Fibroblast of villous mesenchyme (primary cell): ENCODE measurements around the gene FN3KRP. TPM values are rescaled to one million over a fixed set of nuclear protein-coding genes. Genes with fewer than 3 reads are reported as not detected.

Source experiments
- DNase-seq: peaks from one replicate; pipeline ENCODE4 v3.0.0-alpha.2; 2010; ENCODE audit warnings: low read depth
- H3K4me3 ChIP-seq: 2 replicates; pipeline ENCODE4 v1.5.1; 2011; ENCODE audit warnings: low read depth, mild to moderate bottlenecking, low read length
- total RNA-seq: library from RNA; depleted of rRNA; stranded (reverse); fragments of >200 nt; gene quantifications from 2 replicates; pipeline ENCODE4 v1.2.3, GENCODE V29; 2012
- TF ChIP-seq, protein P1 (sequence below): IDR thresholded peaks from 2 replicates; pipeline ENCODE4 v1.5.1; 2012; ENCODE audit warnings: low read depth, mild to moderate bottlenecking, low read length; ENCODE audit not compliant: insufficient read depth

Gene FN3KRP
- total RNA-seq, 1 donor, result 11.2 TPM

DNA sequence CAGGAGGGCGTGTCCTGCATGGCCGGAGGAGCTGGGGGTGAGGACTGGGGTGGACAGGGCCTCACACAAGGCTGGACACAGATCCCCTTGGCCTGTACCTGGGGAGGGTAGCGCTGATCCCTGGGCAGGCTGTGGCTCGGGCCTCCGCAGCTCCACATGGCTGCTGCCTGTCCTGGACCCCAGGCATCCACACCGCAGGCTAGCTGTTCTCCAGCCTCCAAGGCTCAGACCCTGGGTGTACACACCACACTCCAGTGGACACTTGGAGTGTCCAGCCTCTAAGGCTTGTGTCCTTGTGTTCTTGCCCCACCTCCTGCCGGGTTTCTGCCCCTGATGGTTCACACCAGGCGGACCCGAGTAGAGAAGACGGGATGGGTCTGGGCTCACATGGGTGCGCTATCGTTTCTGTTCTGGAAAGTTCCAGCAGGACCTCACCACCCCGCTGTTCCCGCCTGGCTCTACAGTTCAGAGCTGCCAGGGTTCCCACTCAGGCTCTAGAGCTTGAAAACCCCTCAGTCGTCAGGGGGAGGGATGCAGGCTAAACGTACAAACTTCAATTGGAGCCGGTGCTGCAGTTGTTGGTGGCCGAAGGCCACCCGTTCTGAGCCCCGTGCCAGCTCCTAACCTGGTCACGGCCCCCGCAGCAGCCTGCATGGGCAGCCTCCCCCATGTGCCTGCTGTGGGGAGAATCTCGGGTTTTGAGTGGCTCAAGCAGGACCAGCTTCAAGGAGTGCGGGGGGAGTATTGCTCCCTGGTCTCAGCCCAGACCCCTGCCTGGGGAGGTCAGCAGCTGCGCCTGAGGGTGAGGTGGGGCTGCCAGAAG is 6.6 kb upstream of the FN3KRP start:
- no peak for DNase-seq
- H3K4me3 ChIP-seq, result no peak overlapping the region
- TF ChIP-seq, protein P1, sequence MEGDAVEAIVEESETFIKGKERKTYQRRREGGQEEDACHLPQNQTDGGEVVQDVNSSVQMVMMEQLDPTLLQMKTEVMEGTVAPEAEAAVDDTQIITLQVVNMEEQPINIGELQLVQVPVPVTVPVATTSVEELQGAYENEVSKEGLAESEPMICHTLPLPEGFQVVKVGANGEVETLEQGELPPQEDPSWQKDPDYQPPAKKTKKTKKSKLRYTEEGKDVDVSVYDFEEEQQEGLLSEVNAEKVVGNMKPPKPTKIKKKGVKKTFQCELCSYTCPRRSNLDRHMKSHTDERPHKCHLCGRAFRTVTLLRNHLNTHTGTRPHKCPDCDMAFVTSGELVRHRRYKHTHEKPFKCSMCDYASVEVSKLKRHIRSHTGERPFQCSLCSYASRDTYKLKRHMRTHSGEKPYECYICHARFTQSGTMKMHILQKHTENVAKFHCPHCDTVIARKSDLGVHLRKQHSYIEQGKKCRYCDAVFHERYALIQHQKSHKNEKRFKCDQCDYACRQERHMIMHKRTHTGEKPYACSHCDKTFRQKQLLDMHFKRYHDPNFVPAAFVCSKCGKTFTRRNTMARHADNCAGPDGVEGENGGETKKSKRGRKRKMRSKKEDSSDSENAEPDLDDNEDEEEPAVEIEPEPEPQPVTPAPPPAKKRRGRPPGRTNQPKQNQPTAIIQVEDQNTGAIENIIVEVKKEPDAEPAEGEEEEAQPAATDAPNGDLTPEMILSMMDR, result no peak

DNA sequence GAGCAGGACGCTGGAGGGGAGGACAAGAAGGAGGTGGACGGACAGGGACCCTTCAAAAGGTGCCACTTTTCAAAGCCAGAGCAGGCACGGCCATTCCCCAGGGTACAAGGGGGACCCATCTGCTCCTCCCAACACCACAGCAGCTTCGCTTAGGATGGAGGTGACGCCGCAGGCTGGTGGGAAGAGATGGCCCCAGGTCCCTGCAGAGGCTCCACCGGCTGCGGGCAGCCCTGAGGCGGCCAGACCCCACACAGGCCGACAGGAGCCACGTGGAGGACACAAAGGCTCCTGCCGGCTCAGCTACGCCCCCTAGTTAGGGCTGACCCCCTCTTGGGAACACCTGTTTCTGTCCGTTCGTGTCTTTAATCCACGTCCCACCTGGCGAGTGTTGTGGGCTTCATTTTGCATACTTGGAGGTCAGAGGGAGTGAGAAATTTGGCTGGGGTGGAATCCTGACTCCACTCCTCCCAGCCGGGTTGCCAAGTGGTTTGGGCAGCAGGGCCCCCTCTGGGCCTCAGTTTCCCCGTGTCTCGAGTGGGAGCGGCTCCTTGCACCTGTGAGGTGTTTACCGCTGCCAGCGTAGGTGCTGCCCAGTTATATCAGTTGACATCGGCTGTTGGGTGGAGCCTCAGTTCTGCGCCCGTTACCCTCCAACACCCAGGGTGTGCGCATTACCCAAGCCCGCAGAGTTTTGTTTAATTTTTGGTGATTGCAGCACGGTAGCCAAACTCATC is 5.8 kb upstream of the FN3KRP start:
- TF ChIP-seq, protein P1, result no peak
- DNase-seq, result no peak
- H3K4me3 ChIP-seq, result no peak overlapping the region

DNA sequence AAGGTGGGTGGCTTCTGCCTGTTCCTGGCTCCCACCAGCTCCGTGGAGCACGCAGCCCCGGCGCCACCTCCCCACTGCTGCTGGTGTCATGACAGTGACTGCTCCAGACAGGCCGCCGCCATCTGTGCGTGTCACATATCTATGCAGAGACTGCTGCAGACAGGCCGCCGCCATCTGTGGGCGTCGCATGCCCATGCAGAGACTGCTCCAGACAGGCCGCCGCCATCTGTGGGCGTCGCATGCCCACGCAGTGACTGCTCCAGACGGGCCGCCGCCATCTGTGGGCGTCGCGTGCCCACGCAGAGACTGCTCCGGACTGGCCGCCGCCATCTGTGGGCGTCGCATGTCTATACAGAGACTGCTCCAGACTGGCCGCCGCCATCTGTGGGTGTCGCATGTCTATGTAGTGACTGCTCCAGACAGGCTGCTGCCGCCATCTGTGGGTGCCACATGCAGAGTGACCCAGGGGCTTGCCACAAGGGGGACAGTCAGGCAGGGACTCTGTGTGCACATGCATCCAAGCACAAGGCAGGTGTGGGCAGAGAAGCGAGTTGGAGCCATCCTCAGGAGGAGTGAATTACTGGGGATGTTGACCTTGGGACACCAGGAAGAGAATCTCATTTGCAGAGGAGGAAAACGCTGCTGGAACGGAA is 3.3 kb upstream of the FN3KRP start:
- no peak overlapping the region for H3K4me3 ChIP-seq
- no peak for DNase-seq
- TF ChIP-seq, protein P1, result no peak

DNA sequence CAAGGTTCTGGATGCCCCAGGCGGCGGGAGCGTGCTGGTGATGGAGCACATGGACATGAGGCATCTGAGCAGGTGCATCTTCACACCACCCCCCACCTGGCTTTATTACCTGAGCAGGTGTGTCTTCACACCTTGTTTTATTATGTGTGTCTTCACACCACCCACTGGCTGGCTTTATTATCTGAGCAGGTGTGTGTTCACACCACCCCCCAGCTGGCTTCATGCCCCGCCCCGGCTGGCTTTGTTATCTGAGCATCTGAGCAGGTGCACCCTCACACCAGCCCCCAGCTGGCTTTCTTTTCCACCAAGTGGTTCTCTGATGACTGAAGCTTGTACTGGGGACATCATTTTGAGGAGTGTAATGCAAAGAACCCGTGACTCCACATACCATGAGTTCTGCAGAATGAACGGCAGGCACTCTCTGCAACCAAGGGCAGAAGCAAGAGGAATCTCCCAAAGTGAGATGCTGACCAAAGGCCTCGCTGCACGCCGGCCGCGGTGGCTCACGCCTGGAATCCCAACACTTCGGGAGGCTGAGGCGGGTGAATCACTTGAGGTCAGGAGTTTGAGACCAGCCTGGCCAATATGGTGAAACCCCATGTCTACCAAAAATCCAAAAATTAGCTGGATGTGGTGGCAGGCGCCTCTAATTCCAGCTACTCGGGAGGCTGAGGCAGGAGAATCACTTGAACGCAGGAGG is 2.6 kb downstream of the FN3KRP start:
- H3K4me3 ChIP-seq, result no peak overlapping the region
- TF ChIP-seq, protein P1, result no peak
- DNase-seq, result no peak

DNA sequence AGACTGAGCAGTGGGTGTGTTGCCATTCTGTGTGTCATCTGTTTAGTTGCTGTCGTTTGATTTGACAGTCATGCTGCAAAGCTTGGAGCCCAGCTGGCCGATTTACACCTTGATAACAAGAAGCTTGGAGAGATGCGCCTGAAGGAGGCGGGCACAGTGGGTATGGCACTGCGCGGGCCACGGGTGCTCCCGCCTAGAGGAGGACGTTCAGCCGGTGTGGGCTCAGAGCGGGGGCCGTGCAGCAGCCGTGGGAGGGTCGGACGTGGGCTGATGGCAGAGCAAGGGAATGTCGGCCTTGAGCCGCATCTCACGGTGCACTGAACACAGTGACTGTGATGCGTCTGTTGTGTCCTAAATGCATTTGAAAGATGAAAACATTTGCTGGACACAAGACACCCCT is 3.7 kb downstream of the FN3KRP start:
- DNase-seq, result no peak
- H3K4me3 ChIP-seq, result no peak overlapping the region
- TF ChIP-seq, protein P1, result no peak

DNA sequence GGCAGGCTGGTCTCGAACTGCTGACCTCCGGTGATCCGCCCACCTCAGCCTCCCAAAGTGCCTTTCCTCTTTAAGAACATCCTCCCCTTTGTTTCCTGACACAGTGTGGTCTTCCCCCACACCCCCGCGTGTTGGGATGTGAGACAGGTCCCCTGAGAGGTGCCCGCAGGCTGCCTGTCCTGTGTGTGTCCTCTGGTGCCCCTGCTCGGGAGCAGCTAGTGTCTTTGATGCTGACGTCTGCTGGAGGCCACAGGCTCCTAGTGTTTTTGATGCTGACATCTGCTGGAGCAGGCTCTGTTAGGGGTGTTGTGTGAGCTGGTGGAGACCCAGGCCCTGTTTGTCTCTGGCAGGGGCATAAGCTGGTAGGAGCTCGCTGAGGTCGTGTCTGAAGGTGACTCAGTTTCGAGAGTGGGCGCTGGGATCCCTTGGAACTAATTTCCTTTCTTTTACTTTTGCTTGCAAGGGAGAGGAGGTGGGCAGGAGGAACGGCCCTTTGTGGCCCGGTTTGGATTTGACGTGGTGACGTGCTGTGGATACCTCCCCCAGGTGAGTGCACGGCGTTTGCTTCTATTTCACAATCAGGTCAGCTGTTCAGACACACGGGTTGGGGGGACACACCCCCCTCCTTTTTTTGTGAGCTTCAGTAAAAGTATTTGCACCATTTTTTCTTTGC is 6.0 kb downstream of the FN3KRP start:
- no peak for DNase-seq
- TF ChIP-seq, protein P1, result no peak
- no peak overlapping the region for H3K4me3 ChIP-seq
